Kidney epithelial cell (primary cell): ENCODE data around the gene ABCA8. TPM values are rescaled to one million over a fixed set of nuclear protein-coding genes. Genes with fewer than 3 reads are reported as not detected.

Source experiments
- DNase-seq: peaks from one replicate; pipeline ENCODE4 v3.0.0-alpha.2; 2010; ENCODE audit warnings: low read depth
- H3K27me3 ChIP-seq: 2 replicates; pipeline ENCODE4 v1.6.0; 2011; ENCODE audit warnings: low read length; ENCODE audit not compliant: control insufficient read depth, insufficient read depth
- H3K36me3 ChIP-seq: 2 replicates; pipeline ENCODE4 v1.5.1; 2011; ENCODE audit warnings: low read length; ENCODE audit not compliant: control insufficient read depth, insufficient read depth
- H3K4me3 ChIP-seq: 2 replicates; pipeline ENCODE4 v1.5.1; 2011; ENCODE audit warnings: low read depth, mild to moderate bottlenecking, control low read depth, low read length
- total RNA-seq: library from RNA; depleted of rRNA; stranded (reverse); fragments of >200 nt; gene quantifications from 2 replicates; pipeline ENCODE4 v1.2.3, GENCODE V29; 2015
- TF ChIP-seq, protein P1 (sequence below): IDR thresholded peaks from 2 replicates; pipeline ENCODE4 v1.5.1; 2011; ENCODE audit warnings: mild to moderate bottlenecking, moderate library complexity, low read length, control low read depth, inconsistent platforms; ENCODE audit not compliant: insufficient read depth, poor library complexity, severe bottlenecking

The ABCA8 gene
- total RNA-seq, 1 donor from 2014 or later, result not detected

DNA sequence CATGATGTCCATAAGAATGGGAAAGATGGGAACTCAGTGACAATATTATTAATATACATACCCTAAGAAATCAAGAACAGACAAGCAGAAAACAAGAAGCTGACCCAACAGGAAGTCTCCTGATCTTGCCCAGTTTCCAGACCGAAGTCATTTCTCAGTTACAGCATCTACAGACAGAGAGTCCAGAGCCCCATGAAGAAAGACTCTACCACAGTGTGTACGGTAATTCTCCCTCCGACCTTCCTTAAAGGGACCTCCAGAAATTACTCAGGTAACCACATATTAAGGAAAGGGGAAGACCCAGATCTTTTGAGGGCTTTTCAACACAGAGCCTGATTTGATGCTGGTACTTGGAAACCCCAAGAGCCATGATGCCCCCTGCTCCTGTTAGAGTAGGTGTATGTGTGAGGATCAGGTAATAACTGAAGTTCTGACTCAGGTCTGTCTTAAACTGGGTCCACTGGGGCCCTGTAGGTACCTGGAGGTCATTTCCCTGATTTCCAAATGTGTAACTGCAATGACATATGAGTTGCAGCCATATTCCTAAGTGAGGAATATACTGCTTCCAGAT is 132.4 kb downstream of the ABCA8 start:
- TF ChIP-seq, protein P1, sequence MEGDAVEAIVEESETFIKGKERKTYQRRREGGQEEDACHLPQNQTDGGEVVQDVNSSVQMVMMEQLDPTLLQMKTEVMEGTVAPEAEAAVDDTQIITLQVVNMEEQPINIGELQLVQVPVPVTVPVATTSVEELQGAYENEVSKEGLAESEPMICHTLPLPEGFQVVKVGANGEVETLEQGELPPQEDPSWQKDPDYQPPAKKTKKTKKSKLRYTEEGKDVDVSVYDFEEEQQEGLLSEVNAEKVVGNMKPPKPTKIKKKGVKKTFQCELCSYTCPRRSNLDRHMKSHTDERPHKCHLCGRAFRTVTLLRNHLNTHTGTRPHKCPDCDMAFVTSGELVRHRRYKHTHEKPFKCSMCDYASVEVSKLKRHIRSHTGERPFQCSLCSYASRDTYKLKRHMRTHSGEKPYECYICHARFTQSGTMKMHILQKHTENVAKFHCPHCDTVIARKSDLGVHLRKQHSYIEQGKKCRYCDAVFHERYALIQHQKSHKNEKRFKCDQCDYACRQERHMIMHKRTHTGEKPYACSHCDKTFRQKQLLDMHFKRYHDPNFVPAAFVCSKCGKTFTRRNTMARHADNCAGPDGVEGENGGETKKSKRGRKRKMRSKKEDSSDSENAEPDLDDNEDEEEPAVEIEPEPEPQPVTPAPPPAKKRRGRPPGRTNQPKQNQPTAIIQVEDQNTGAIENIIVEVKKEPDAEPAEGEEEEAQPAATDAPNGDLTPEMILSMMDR, result no peak
- H3K4me3 ChIP-seq, result no peak overlapping the region
- no peaks in the 10 kb centered on the region for H3K27me3 ChIP-seq
- no peak for DNase-seq
- H3K36me3 ChIP-seq, result no peaks in the 10 kb centered on the region

DNA sequence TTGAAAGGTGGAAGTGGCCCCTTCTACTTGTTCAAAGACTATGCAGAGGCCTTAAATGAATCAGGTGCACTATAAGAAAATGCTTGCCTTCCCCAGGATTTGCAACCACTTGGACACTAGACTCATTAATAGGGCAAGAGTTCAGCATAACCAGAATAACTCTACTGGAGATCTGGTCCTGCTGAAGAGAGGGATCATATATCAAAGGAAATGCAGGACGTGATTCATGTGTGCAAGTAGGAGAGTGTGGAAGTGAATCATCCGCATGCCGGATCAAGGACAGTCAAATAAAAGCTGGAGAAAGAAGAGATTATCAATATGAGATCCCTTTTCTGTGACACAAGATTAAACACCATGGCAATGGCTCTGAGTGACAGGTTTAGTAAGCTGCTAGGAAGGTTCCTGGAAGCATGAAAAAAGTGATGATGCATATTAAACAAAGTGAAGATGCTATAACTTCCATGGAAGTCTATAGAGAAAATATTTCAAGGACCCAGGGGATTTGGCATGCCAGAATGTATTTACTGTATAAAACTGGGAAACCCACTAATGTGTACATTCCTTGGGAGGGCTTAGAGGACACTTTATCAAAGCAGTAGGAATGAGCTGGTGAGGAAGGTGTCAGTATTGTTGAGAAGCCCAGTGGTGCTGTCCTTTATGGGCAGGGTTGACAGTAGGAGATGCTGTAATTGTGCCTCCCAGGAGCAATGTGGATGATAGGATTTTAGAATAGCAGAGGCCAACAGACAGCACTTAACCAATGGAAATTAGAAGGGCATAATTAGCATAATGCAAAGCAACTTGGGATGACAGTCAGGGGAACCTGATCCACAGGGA is 133.1 kb downstream of the ABCA8 start:
- TF ChIP-seq, protein P1, result no peak
- H3K27me3 ChIP-seq, result no peaks in the 10 kb centered on the region
- no peak overlapping the region for H3K4me3 ChIP-seq
- H3K36me3 ChIP-seq, result no peaks in the 10 kb centered on the region
- DNase-seq, result peak; percentile 86

DNA sequence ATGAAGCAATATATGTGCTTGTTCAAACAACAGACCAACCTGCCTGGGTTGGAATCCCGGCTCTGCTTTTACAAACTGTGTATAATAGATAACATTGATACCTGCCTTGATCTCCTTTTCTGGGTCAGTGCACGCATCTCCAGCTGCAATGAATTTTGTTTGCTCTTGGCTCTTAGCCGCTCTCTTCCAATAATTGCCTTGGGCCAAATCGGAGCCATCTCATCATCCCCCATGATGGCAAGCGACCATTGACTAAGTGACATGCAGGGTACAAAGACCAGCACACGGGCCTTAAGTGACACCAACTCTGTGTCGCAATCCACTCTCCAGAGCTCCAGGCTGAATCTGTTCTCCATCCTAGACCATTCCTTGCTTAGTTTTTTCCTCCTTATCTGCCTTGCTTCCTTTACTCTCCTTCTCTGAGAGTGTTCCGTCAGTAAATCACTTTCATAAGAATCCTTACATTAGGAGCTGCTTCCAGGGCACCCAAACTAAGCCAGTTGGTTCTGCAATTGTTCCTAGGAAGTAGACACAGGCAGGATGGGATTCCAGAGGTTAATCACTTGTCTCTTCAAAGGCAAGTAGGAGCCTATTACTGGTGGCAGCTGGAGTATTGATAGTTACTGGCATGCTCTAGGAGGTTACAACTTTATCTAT is 134.2 kb downstream of the ABCA8 start:
- no peak for DNase-seq
- no peaks in the 10 kb centered on the region for H3K27me3 ChIP-seq
- H3K4me3 ChIP-seq, result no peak overlapping the region
- TF ChIP-seq, protein P1, result no peak
- no peaks in the 10 kb centered on the region for H3K36me3 ChIP-seq

DNA sequence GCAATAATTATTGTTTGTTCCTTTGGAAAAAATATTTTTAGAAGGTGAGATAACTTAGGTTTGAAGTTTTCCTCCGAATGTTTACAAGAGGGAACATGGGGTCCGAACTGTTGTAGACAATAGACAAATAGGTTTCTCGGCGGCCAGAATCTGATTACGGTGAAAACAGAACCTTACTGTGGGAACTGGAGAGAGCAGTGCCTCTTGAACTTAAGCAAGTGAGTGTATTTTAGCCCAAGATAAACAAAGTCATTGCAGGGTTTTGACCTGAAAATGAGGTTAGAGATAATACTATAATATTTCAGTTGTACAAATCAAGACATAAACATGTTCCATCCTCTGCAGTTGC is 134.7 kb downstream of the ABCA8 start:
- TF ChIP-seq, protein P1, result no peak
- no peak for DNase-seq
- Histone ChIP-seq H3K36me3 (no peaks in the 10 kb centered on the region), H3K4me3 (no peak overlapping the region), H3K27me3 (no peaks in the 10 kb centered on the region)

DNA sequence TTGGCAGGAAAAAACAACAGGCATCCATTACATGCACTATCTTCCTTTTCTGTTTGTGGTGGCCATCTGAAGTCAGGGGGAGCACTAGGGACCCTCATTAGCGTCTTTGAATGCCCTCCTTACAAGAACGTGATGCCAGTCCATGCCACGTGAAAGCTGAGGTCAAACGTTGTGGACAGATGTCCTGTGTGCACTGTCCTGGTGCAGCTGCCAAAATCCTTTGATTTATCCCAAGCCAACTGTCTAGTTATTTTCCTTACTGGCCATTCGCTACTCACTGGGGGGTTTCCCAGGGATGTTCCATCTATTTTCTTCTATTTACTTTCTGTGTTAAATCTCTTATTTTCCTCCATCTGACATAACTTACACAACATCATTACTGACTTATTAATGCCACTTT is 135.7 kb downstream of the ABCA8 start:
- H3K4me3 ChIP-seq, result no peak overlapping the region
- no peak for DNase-seq
- no peaks in the 10 kb centered on the region for H3K27me3 ChIP-seq
- TF ChIP-seq, protein P1, result no peak
- H3K36me3 ChIP-seq, result no peaks in the 10 kb centered on the region

Other genes starting within 250 kb of the ABCA8 start
- 0.07 and 0.08 TPM in 2 replicates for gene ABCA9, start 105.5 kb upstream of the ABCA8 start, total RNA-seq
- 0.04 and 0.14 TPM in 2 replicates for gene ABCA6, start 186.5 kb upstream of the ABCA8 start, total RNA-seq